Amniotic stem cell (primary cell): Measurements from ENCODE around the gene UBAC1.
"Not testable (repeated sequence)": the region's sequence is repeated elsewhere in the genome, so short reads cannot be mapped to it uniquely, and the experiment has no call there.

Source experiments
- DNase-seq: peaks from one replicate; lab custom pipeline; 2025; lab: John Stamatoyannopoulos, UW

UBAC1 gene

GRCh38 chr9:135978642-135979546 lies 17.7 kb upstream of the UBAC1 start:
- no peak for DNase-seq

- DNase-seq: no peak
These were observed 15.8 kb upstream of the UBAC1 start for GRCh38 chr9:135976944-135977343.

- no peak for DNase-seq
These were observed 15.4 kb upstream of the UBAC1 start for GRCh38 chr9:135976531-135976930.

- DNase-seq: no peak
These were observed 14.7 kb upstream of the UBAC1 start for GRCh38 chr9:135975834-135976233.

- no peak for DNase-seq
These were observed 13.0 kb upstream of the UBAC1 start for GRCh38 chr9:135974220-135974573.

GRCh38 chr9:135973277-135974219 lies 12.4 kb upstream of the UBAC1 start:
- no peak for DNase-seq

- DNase-seq: no peak
These were observed 10.7 kb upstream of the UBAC1 start for GRCh38 chr9:135971892-135972291.

GRCh38 chr9:135971111-135971766 lies 10.1 kb upstream of the UBAC1 start:
- no peak for DNase-seq

GRCh38 chr9:135970128-135970815 lies 9.1 kb upstream of the UBAC1 start:
- no peak for DNase-seq

- DNase-seq: no peak
These were observed 8.0 kb upstream of the UBAC1 start for GRCh38 chr9:135969064-135969683.

- DNase-seq: no peak
These were observed 7.4 kb upstream of the UBAC1 start for GRCh38 chr9:135968601-135969000.

- no peak for DNase-seq
These were observed 6.9 kb upstream of the UBAC1 start for GRCh38 chr9:135968083-135968476.

- not testable (repeated sequence) for DNase-seq
These were observed 5.7 kb upstream of the UBAC1 start for GRCh38 chr9:135966916-135967260.

GRCh38 chr9:135965124-135965756 lies 4.1 kb upstream of the UBAC1 start:
- no peak for DNase-seq

- DNase-seq: no peak
These were observed 2.8 kb upstream of the UBAC1 start for GRCh38 chr9:135963938-135964337.

- no peak for DNase-seq
These were observed 2.2 kb upstream of the UBAC1 start for GRCh38 chr9:135963338-135963737.

GRCh38 chr9:135962696-135963307 lies 1.6 kb upstream of the UBAC1 start:
- no peak for DNase-seq

GRCh38 chr9:135961811-135962695 lies 880 bp upstream of the UBAC1 start:
- DNase-seq: no peak
